Muscle layer of duodenum (tissue), 2 donors: ENCODE results near the gene FAM83D.

Experiments used
- H3K27ac ChIP-seq: one replicate; pipeline ENCODE4 v1.7.0; 2013; ENCODE audit warnings: mild to moderate bottlenecking, low read length
- H3K27me3 ChIP-seq: one replicate; pipeline ENCODE4 v1.7.0; 2013; ENCODE audit warnings: low read depth, mild to moderate bottlenecking, control low read depth, low read length
- H3K36me3 ChIP-seq, 2 donors: one replicate each; pipeline ENCODE4 v1.7.0; 2013; ENCODE audit warnings: low read length in 2 of 2, control low read depth in 1 of 2, mild to moderate bottlenecking in 1 of 2; ENCODE audit not compliant: insufficient read depth in 2 of 2, control insufficient read depth in 1 of 2
- H3K4me1 ChIP-seq, 2 donors: one replicate each; pipeline ENCODE4 v1.7.0; 2013; ENCODE audit warnings: low read length in 2 of 2, mild to moderate bottlenecking in 2 of 2, control low read depth in 1 of 2, moderate library complexity in 1 of 2; ENCODE audit not compliant: insufficient read depth in 2 of 2, control insufficient read depth in 1 of 2
- H3K4me3 ChIP-seq, 2 donors: one replicate each; pipeline ENCODE4 v1.7.0; 2013; ENCODE audit warnings: low read length in 2 of 2, low read depth in 1 of 2, mild to moderate bottlenecking in 1 of 2
- H3K9me3 ChIP-seq, 2 donors: one replicate each; pipeline ENCODE4 v1.7.0; 2013; ENCODE audit warnings: low read length in 2 of 2, control low read depth in 1 of 2, mild to moderate bottlenecking in 1 of 2; ENCODE audit not compliant: control insufficient read depth in 1 of 2
- donor health status: healthy.

The FAM83D gene

GRCh38 chr20:38937978-38938473 lies 11.8 kb downstream of the FAM83D start:
- H3K4me1 ChIP-seq: peaks cover 0 to 53% of the 10 kb centered on the region in 2 donors
- no peak overlapping the region for H3K27ac ChIP-seq
- H3K4me3 ChIP-seq: no peak overlapping the region
- no peaks in the 10 kb centered on the region for H3K27me3 ChIP-seq
- peaks cover 9 to 25% of the 10 kb centered on the region in 2 donors for H3K36me3 ChIP-seq
- no peaks in the 10 kb centered on the region for H3K9me3 ChIP-seq

- peaks cover 0 to 52% of the 10 kb centered on the region in 2 donors for H3K4me1 ChIP-seq
- no peaks in the 10 kb centered on the region for H3K9me3 ChIP-seq
- H3K27me3 ChIP-seq: no peaks in the 10 kb centered on the region
- no peak overlapping the region for H3K27ac ChIP-seq
- no peak overlapping the region for H3K4me3 ChIP-seq
- H3K36me3 ChIP-seq: peaks cover 14 to 25% of the 10 kb centered on the region in 2 donors
Measured at GRCh38 chr20:38939686-38940085, 13.5 kb downstream of the FAM83D start.

GRCh38 chr20:38940644-38941043 lies 14.4 kb downstream of the FAM83D start:
- Histone ChIP-seq H3K4me1 (peaks cover 0 to 45% of the 10 kb centered on the region in 2 donors), H3K27ac (no peak overlapping the region), H3K27me3 (no peaks in the 10 kb centered on the region), H3K9me3 (no peaks in the 10 kb centered on the region), H3K36me3 (peaks cover 14 to 25% of the 10 kb centered on the region in 2 donors), H3K4me3 (no peak overlapping the region)

- no peak overlapping the region for H3K27ac ChIP-seq
- peaks cover 14 to 24% of the 10 kb centered on the region in 2 donors for H3K36me3 ChIP-seq
- no peaks in the 10 kb centered on the region for H3K9me3 ChIP-seq
- H3K4me1 ChIP-seq: peaks cover 0 to 33% of the 10 kb centered on the region in 2 donors
- no peak overlapping the region for H3K4me3 ChIP-seq
- no peaks in the 10 kb centered on the region for H3K27me3 ChIP-seq
Measured at GRCh38 chr20:38941726-38942389, 15.6 kb downstream of the FAM83D start.

- H3K36me3 ChIP-seq: peaks cover 2 to 20% of the 10 kb centered on the region in 2 donors
- peaks cover 0 to 5% of the 10 kb centered on the region in 2 donors for H3K4me1 ChIP-seq
- no peak overlapping the region for H3K4me3 ChIP-seq
- H3K27me3 ChIP-seq: no peaks in the 10 kb centered on the region
- no peaks in the 10 kb centered on the region for H3K9me3 ChIP-seq
- no peak overlapping the region for H3K27ac ChIP-seq
Measured at GRCh38 chr20:38945012-38945411, 18.8 kb downstream of the FAM83D start.

- peaks cover 4 to 12% of the 10 kb centered on the region in 2 donors for H3K36me3 ChIP-seq
Measured at GRCh38 chr20:38946836-38947235, 20.6 kb downstream of the FAM83D start.

GRCh38 chr20:38947931-38948362 lies 21.7 kb downstream of the FAM83D start:
- Histone ChIP-seq H3K27me3 (no peaks in the 10 kb centered on the region), H3K36me3 (peaks cover 5 to 15% of the 10 kb centered on the region in 2 donors)

More at GRCh38 chr20:38946836-38947235, 20.6 kb downstream of the FAM83D start:
- Histone ChIP-seq H3K4me1 (no peaks in the 10 kb centered on the region), H3K27me3 (no peaks in the 10 kb centered on the region), H3K9me3 (no peaks in the 10 kb centered on the region), H3K4me3 (no peak overlapping the region), H3K27ac (no peak overlapping the region)

GRCh38 chr20:38950254-38950653 lies 24.0 kb downstream of the FAM83D start:
- H3K36me3 ChIP-seq: peaks cover 5 to 10% of the 10 kb centered on the region in 2 donors

More at GRCh38 chr20:38947931-38948362, 21.7 kb downstream of the FAM83D start:
- H3K27ac ChIP-seq: no peak overlapping the region
- H3K4me1 ChIP-seq: no peaks in the 10 kb centered on the region
- no peak overlapping the region for H3K4me3 ChIP-seq
- H3K9me3 ChIP-seq: no peaks in the 10 kb centered on the region

GRCh38 chr20:38951611-38952010 lies 25.4 kb downstream of the FAM83D start:
- H3K4me1 ChIP-seq: no peaks in the 10 kb centered on the region
- no peaks in the 10 kb centered on the region for H3K9me3 ChIP-seq
- H3K36me3 ChIP-seq: peaks cover 5 to 10% of the 10 kb centered on the region in 2 donors
- no peaks in the 10 kb centered on the region for H3K27me3 ChIP-seq
- no peak overlapping the region for H3K4me3 ChIP-seq
- H3K27ac ChIP-seq: no peak overlapping the region

More at GRCh38 chr20:38950254-38950653, 24.0 kb downstream of the FAM83D start:
- Histone ChIP-seq H3K27ac (no peak overlapping the region), H3K4me3 (no peak overlapping the region), H3K27me3 (no peaks in the 10 kb centered on the region), H3K9me3 (no peaks in the 10 kb centered on the region), H3K4me1 (no peaks in the 10 kb centered on the region)

- H3K4me3 ChIP-seq: no peak overlapping the region
- no peaks in the 10 kb centered on the region for H3K4me1 ChIP-seq
- H3K9me3 ChIP-seq: no peaks in the 10 kb centered on the region
- peaks cover 5 to 10% of the 10 kb centered on the region in 2 donors for H3K36me3 ChIP-seq
- H3K27ac ChIP-seq: no peak overlapping the region
- no peaks in the 10 kb centered on the region for H3K27me3 ChIP-seq
Measured at GRCh38 chr20:38952153-38952552, 25.9 kb downstream of the FAM83D start.

- Histone ChIP-seq H3K27ac (no peak overlapping the region), H3K4me1 (no peaks in the 10 kb centered on the region), H3K9me3 (no peaks in the 10 kb centered on the region), H3K36me3 (peaks cover 3 to 5% of the 10 kb centered on the region in 2 donors), H3K4me3 (no peak overlapping the region), H3K27me3 (no peaks in the 10 kb centered on the region)
Measured at GRCh38 chr20:38953630-38954340, 27.6 kb downstream of the FAM83D start.
